GM18499 (cell line): ENCODE measurements around the gene ADM2.
"Not testable (repeated sequence)": the region's sequence is repeated elsewhere in the genome, so short reads cannot be mapped to it uniquely, and the experiment has no call there.

Experiments
- ATAC-seq: cut with Tn5 transposase; IDR thresholded peaks from one replicate; pipeline ENCODE4 v1.9.1; 2021; ENCODE audit warnings: moderate number of reproducible peaks; ENCODE audit not compliant: insufficient read depth, unreplicated experiment

ADM2 gene

DNA sequence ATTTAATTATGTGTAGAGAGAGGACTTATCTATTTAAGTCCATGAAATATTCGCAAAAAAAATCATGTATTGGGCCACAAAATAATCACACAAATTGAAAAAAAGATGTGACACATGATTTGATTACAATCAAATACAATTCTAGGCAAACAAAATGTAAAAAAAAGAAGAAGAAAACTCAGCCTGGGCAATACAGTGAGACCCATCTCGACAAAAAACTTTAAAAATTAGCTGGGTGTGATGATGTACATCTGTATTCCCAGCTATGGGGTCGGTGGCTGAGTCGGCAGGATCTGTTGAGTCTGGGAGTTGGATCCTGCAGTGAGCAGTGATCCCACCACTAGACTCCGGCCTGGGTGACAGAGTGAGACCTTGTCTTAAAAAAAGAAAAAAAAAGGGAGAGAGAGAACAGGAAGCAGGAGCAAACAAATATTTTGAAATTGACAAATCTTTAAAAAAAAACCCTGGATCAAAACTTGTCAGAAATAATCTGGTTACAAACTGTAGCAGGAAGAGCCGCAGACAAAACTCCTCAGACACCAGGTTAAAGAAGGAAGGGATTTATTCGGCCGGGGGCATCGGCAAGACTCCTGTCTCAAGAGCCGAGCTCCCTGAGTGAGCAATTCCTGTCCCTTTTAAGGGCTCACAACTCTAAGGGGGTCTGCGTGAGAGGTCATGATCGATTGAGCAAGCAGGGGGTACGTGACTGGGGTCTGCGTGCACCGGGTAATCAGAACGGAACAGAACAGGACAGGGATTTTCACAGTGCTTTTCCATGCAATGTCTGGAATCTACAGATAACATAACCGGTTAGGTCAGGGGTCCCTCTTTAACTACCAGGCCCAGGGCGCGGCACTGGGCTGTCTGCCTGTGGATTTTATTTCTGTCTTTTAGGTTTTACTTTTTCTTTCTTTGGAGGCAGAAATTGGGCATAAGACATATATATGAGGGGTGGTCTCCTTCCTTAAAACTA lies 51.8 kb downstream of the ADM2 start:
- ATAC-seq, result no peak

DNA sequence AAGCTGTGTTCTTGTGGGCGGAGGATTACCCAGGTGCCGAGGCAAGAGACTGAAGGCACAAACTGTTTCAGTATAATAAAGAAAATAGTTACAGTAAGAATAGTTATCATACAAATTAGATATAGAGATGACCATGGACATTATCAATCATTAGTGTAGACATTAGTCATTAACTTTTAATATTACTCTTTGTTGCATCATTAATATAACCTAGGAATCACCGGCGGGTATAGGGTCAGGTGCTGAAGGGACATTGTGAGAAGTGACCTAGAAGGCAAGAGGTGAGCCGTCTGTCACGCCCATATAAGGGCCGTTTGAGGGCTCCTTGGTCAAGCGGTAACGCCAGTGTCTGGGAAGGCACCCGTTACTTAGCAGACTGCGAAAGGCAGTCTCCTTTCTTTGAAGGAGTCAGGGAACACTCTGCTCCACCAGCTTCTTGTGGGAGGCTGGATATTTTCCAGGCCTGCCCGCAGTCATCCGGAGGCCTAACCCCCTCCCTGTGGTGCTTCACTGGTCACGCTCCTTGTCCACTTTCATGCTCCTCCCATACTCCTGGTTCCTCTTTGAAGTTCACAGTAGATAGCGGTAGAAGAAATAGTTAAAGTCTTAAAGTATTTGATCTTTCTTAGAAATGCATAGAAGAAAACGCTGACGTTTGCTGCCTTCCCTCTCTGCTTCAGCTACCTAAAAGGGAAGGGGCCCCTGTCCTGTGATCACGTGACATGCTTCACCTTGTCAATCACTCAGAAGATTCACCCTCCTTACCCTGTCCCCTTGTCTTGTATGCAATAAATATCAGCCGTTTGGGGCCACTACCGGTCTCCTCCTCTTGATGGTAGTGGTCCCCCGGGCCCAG lies 52.7 kb downstream of the ADM2 start:
- not testable (repeated sequence) for ATAC-seq

DNA sequence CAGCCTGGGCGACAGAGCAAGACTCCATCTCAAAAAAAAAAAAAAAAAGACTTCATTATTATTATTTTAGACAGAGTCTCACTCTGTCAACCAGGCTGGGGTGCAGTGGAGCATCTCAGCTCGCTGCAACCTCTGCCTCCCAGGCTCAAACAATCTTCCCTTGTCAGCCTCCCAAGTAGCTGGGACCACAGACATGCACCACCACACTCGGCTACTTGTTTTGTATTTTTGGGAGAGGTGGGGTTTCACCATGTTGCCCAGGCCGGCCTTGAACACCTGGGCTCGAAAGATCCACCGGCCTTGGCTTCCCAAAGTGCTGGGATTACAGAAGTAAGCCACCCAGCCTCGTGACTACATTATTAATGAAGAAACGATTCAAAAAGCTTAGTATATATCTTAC lies 53.8 kb downstream of the ADM2 start:
- ATAC-seq, result no peak
